Measurements from ENCODE around the gene SKA2. TPM values are rescaled to one million over a fixed set of nuclear protein-coding genes. Genes with fewer than 3 reads are reported as not detected.
"Not testable (repeated sequence)": the region's sequence is repeated elsewhere in the genome, so short reads cannot be mapped to it uniquely, and the experiment has no call there.

The SKA2 gene
- total and polyA plus RNA-seq, 9 of the 15 experiments (the other 6 are each of a cell fraction or from before 2014, with no cell fraction given), result 58.1 to 183 (median 133) TPM

DNA sequence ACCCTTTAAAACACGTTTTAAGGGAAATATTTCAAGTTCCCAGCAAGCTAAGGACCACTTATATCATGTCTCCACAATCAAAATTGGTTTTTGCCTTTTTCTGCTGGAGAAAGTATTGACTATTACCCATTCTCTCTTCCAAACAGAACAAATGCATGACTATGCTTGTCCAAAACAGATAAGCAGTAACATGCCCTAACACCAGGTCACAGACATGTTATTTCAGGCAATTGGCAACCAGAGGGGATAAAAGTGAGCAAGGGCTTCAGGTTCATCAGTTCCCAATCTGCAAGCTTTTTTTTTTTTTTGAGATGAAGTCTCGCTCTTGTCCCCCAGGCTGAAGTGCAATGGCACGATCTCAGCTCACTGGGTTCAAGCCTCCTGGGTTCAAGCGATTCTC is 15.0 kb downstream of the SKA2 start:
- H3K9me1 ChIP-seq (ENCODE audit: control insufficient read depth, insufficient read depth, low read length), result no peaks in the 10 kb centered on the region
- no peak overlapping the region for H2AFZ ChIP-seq (ENCODE audit: low read depth, low read length)
- in situ Hi-C loops (cut with MboI), result no loop called here
- POLR2A ChIA-PET, result interaction anchor here (0.6 to 1.4 kb wide), 3 partner anchors 21 to 44 kb away, joined by 3 to 5 read pairs (median 3); partner anchors contain the start of gene TRIM37
- intact Hi-C loops (cut with micrococcal nuclease), result no loop called here
- no peak overlapping the region for H3K9ac ChIP-seq (ENCODE audit: insufficient read depth in 1 of 2, low read depth in 2 of 2, low read length in 2 of 2)
- H3K79me2 ChIP-seq (ENCODE audit: control insufficient read depth, insufficient read depth, low read length), result peaks cover 93% of the 10 kb centered on the region
- no peak for TF ChIP-seq ETV6 (IDR thresholded peaks at IDR 0.05; ENCODE audit: borderline replicate concordance in 1 of 2, low read depth in 2 of 2, low read length in 1 of 2)
- no peak for TF ChIP-seq ETV6 (CRISPR knock-in tag; IDR thresholded peaks at IDR 0.05; ENCODE audit: borderline replicate concordance)
- TF ChIP-seq ZNF24 (IDR thresholded peaks at IDR 0.05), result 0 out of 2 replicates have a peak, but pooled peaks have one; percentile 15
- TF ChIP-seq ZNF764 (CRISPR knock-in tag; IDR thresholded peaks at IDR 0.05; ENCODE audit: low read depth), result no peak
- TF ChIP-seq L3MBTL2 (IDR thresholded peaks at IDR 0.05), result no peak
- no peak for TF ChIP-seq POLR3A (IDR thresholded peaks at IDR 0.05; ENCODE audit: borderline replicate concordance, extremely low read depth, insufficient read depth, insufficient read length)
- TF ChIP-seq TCF3 (CRISPR knock-in tag; IDR thresholded peaks at IDR 0.05), result peak; percentile 27; the same call in 1 of the 2 replicates
- no peak for TF ChIP-seq ZNF766 (CRISPR knock-in tag; conservative IDR thresholded peaks at IDR 0.05)
- no peak for TF ChIP-seq PHF8 (IDR thresholded peaks at IDR 0.05; ENCODE audit: borderline replicate concordance, low read length)
- TF ChIP-seq MTA3 (IDR thresholded peaks at IDR 0.05; ENCODE audit: borderline replicate concordance), result no peak
- no peak for TF ChIP-seq NELFE (IDR thresholded peaks at IDR 0.05; ENCODE audit: insufficient read depth, insufficient read length)
- no peak for TF ChIP-seq ZC3H11A (IDR thresholded peaks at IDR 0.05; ENCODE audit: low read depth, low read length)
- TF ChIP-seq HNRNPLL (IDR thresholded peaks at IDR 0.05; ENCODE audit: low read depth, low read length, poor library complexity, severe bottlenecking), result no peak
- TF ChIP-seq TOE1 (IDR thresholded peaks at IDR 0.05; ENCODE audit: borderline replicate concordance), result no peak
- TF ChIP-seq TOE1 (CRISPR knock-in tag; IDR thresholded peaks at IDR 0.05; ENCODE audit: borderline replicate concordance, low read depth), result no peak
- no peak for TF ChIP-seq KAT8 (IDR thresholded peaks at IDR 0.05; ENCODE audit: low read depth)
- FAIRE-seq, result no peak
- H3K4me2 ChIP-seq (ENCODE audit: insufficient read depth, low read length), result no peak overlapping the region
- H3K4me3 ChIP-seq, result no peak overlapping the region
- H3K36me3 ChIP-seq (ENCODE audit: control insufficient read depth, insufficient read depth, low read length), result peaks cover 27% of the 10 kb centered on the region
- ATAC-seq, result peak; percentile 52
- CTCF ChIA-PET (ENCODE audit: low intra/inter-chr PET ratio), result no interaction called here
- no peak overlapping the region for H3K27ac ChIP-seq (ENCODE audit: extremely low read depth, low read depth, low read length)
- DNase-seq (ENCODE audit: extremely low read depth in 1 of 4, low spot score in 3 of 4), result no peak
- no TSS peak for BruUV-seq (replicated peaks)
- no peaks in the 10 kb centered on the region; a peak in 1 of 5 replicates for H3K4me1 ChIP-seq (replicated peaks in 1 of 2; ENCODE audit: control insufficient read depth in 2 of 2, insufficient read depth in 2 of 2, low read length in 2 of 2)
- H4K20me1 ChIP-seq (replicated peaks; ENCODE audit: control insufficient read depth, insufficient read depth, low read length), result 0 out of 2 replicates have a peak, but pooled peaks cover 3% of the 10 kb centered on the region
- WGBS (ENCODE audit: insufficient coverage, low coverage, missing lambda C conversion rate), result 75% methylated on average over 4 of the region's 4 CpGs
- no peaks in the 10 kb centered on the region for H3K27me3 ChIP-seq (ENCODE audit: control insufficient read depth in 2 of 2, insufficient read depth in 2 of 2, low read length in 2 of 2)
- no peaks in the 10 kb centered on the region for H3K9me3 ChIP-seq (replicated peaks; ENCODE audit: control insufficient read depth, insufficient read depth, low read depth, low read length)

DNA sequence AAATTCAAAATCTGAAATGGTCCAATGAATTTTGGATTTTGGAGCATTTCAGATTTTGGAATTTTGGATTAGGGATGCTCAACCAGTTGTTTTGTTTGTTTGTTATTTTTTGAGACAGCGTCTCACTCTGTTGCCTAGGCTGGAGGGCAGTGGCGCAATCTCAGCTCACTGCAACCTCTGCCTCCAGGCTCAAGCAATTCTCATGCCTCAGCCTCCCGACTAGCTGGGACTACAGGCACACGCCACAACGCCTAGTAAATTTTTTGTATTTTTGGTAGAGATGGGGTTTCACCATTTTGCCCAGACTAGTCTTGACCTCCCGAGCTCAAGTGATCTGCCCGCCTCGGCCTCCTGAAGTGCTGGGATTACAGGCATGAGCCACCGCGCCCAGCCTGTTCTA is 16.6 kb downstream of the SKA2 start:
- 95% methylated on average over 10 of the region's 10 CpGs for WGBS (ENCODE audit: insufficient coverage, low coverage, missing lambda C conversion rate)
- intact Hi-C loops (cut with micrococcal nuclease); H3K4me1 ChIP-seq (replicated peaks in 1 of 2; ENCODE audit: control insufficient read depth in 2 of 2, insufficient read depth in 2 of 2, low read length in 2 of 2); H3K9me1 ChIP-seq (ENCODE audit: control insufficient read depth, insufficient read depth, low read length); H3K4me2 ChIP-seq (ENCODE audit: insufficient read depth, low read length); in situ Hi-C loops (cut with MboI); FAIRE-seq; H3K27me3 ChIP-seq (ENCODE audit: control insufficient read depth in 2 of 2, insufficient read depth in 2 of 2, low read length in 2 of 2); ATAC-seq; H3K9ac ChIP-seq (ENCODE audit: insufficient read depth in 1 of 2, low read depth in 2 of 2, low read length in 2 of 2); BruUV-seq (replicated peaks); H3K27ac ChIP-seq (ENCODE audit: extremely low read depth, low read depth, low read length); H3K9me3 ChIP-seq (replicated peaks; ENCODE audit: control insufficient read depth, insufficient read depth, low read depth, low read length); H4K20me1 ChIP-seq (replicated peaks; ENCODE audit: control insufficient read depth, insufficient read depth, low read length); H3K4me3 ChIP-seq; DNase-seq (ENCODE audit: extremely low read depth in 1 of 4, low spot score in 3 of 4); CTCF ChIA-PET (ENCODE audit: low intra/inter-chr PET ratio); H2AFZ ChIP-seq (ENCODE audit: low read depth, low read length): not testable (repeated sequence)
- Histone ChIP-seq H3K79me2 (ENCODE audit: control insufficient read depth, insufficient read depth, low read length) (peaks cover 92% of the 10 kb centered on the region), H3K36me3 (ENCODE audit: control insufficient read depth, insufficient read depth, low read length) (peaks cover 12% of the 10 kb centered on the region)
- POLR2A ChIA-PET, result interaction anchor here (0.7 to 1.2 kb wide), 3 partner anchors 11 to 35 kb away, joined by 3 to 5 read pairs (median 3); partner anchors contain the start of genes PRR11 and SKA2

Data from K562 (cell line).